GM19397 (cell line): Measurements from ENCODE around the gene SGCG.
"Not testable (repeated sequence)": the region's sequence is repeated elsewhere in the genome, so short reads cannot be mapped to it uniquely, and the experiment has no call there.

Experiments used
- ATAC-seq: cut with Tn5 transposase; IDR thresholded peaks from one replicate; pipeline ENCODE4 v1.9.1; 2021; ENCODE audit warnings: mild to moderate bottlenecking, moderate library complexity; ENCODE audit not compliant: unreplicated experiment

Gene SGCG, protein sequence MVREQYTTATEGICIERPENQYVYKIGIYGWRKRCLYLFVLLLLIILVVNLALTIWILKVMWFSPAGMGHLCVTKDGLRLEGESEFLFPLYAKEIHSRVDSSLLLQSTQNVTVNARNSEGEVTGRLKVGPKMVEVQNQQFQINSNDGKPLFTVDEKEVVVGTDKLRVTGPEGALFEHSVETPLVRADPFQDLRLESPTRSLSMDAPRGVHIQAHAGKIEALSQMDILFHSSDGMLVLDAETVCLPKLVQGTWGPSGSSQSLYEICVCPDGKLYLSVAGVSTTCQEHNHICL

DNA sequence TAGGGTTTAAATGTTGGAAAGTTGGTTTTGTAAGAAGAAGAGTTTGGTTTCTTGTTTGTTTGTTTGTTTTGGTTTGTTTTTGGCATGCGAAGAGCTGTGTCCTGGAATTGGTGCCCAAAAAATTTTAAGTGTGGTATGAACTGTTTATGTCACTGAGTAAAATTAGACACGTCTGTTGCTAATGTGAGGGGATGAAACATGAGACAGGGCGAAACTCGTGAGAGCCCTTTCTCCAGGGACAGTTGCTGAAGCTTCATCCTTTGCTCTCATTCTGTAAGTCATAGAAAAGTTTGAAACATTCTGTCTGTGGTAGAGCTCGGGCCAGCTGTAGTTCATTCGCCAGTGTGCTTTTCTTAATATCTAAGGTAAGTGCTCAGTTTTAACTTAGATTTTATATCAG is at the start of gene SGCG:
Gene SGCG, plus strand, starts transcription at position 269 of the 400 bp plus-strand sequence. CDS start 22,716 bp downstream, outside the sequence.
- ATAC-seq, result no peak

- ATAC-seq, result no peak
These were observed 46.2 kb upstream of the SGCG start for GRCh38 chr13:23134542-23134941.

DNA sequence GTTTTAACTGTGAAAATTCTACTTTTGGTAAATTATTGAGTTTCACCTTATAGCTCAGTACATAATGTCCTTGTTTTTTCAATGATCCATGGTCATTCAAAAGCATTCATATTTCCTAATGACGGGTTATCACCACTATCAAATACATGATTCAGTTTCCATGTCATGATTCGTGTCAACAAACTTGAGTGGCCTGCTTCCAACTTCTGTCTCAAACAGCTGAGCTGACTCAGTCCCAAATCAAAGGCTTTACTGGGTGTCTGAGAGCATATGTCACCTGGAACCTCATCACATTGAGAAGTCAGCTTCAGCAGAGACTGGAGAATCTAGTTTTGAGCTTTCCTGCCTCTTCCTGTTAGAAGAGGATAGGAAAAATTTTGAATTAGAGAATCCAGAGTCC is 40.3 kb upstream of the SGCG start:
- no peak for ATAC-seq

GRCh38 chr13:23141964-23142363 is 38.8 kb upstream of the SGCG start:
- ATAC-seq, result no peak

DNA sequence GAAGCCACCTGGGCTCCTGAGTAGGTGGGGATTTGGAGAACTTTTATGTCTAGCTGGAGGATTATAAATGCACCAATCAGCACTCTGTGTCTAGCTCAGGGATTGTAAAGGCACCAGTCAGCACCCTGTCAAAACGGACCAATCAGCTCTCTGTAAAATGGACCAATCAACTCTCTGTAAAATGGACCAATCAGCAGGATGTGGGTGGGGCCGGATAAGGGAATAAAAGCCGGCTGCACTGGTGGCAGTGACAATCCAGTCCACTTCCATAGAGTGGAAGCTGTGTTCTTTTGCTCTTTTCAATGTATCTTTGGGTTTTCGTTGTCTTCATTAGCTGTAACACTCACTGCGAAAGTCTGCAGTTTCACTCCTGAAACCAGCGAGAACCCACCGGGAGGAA is 38.2 kb upstream of the SGCG start:
- ATAC-seq, result not testable (repeated sequence)

GRCh38 chr13:23144431-23144830 is 36.3 kb upstream of the SGCG start:
- ATAC-seq, result no peak

DNA sequence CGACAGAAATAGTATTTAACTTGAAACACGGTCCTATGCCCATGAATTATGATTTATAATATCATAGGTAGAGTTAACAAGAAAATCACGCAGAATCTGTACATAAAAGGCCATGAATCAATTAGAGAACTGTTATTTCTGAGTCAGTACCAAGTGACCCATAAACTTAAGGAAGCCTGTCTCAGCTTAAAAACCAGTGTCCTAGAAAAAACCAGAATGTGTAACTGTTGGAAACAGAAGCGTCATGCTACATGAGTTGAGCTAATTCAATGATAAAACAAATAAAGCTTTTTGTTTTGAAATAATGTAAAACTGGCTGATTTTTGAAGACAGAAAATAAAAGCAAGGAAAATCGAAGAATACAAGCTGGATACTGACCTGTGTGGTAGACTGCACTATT is 34.8 kb upstream of the SGCG start:
- no peak for ATAC-seq

GRCh38 chr13:23146811-23147625 is 33.8 kb upstream of the SGCG start:
- ATAC-seq, result no peak

GRCh38 chr13:23147827-23148226 is 33.0 kb upstream of the SGCG start:
- no peak for ATAC-seq

- no peak for ATAC-seq
These were observed 23.0 kb upstream of the SGCG start for GRCh38 chr13:23157781-23158180.

GRCh38 chr13:23159205-23159759 is 21.5 kb upstream of the SGCG start:
- no peak for ATAC-seq

- ATAC-seq, result no peak
These were observed 20.8 kb upstream of the SGCG start for GRCh38 chr13:23159760-23160637.

DNA sequence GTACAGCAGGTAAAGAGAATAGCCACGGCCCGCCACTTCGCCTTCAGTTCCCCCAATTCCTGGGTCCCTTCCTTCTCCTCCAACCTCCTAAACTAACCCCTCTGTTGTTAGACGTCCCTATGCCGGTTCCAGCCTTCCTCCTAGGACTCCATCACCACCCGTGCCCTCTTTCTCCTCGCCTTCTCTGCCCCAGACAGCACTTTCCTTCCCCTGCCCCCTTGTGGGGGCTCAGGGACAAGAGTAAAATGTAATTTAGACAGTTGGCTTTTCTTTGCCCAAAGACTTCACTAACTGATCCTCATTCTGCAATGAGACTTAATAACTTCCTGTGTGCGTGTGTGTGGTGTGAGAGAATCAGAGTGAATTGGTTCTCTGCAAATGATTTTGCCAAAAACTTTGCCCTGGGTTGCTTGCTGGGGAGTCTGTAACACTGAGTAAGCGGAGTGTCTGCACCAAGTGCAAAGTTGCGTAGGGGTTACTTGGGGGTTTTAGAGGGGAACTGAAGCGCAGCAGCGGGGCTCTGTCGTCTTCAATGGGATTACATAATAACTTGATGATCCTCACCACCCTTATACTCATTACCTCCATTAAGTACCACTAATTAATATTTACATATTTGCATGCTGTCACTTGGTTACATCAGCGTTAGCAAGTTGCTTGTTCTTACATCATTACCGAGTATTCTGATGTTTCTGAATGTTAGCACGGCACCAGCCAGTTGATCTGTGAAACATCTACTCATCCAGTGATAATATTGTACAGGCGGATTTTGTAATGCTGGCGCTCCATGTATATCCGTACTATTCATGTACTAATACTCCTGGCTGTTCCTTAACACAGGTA is 19.9 kb upstream of the SGCG start:
- ATAC-seq, result no peak

DNA sequence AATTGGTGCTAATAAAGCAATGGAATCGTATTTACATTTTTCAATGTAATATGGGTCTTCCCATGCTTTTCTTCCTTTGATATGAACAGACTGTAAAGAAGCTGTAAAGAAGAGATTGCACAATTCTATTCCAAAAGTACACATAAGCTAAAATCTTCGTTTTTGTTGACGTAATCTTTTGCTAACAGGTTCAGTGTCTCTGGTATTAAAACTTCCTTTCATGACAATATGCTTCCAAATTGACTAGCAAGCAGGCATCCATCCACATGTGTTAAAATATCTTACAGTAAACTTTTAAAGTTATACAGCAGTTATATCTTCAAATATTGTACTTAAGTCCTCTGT is 19.3 kb upstream of the SGCG start:
- no peak for ATAC-seq

GRCh38 chr13:23175920-23176319 is 4.9 kb upstream of the SGCG start:
- ATAC-seq, result no peak

GRCh38 chr13:23182142-23182541 is 1.4 kb downstream of the SGCG start:
- no peak for ATAC-seq

DNA sequence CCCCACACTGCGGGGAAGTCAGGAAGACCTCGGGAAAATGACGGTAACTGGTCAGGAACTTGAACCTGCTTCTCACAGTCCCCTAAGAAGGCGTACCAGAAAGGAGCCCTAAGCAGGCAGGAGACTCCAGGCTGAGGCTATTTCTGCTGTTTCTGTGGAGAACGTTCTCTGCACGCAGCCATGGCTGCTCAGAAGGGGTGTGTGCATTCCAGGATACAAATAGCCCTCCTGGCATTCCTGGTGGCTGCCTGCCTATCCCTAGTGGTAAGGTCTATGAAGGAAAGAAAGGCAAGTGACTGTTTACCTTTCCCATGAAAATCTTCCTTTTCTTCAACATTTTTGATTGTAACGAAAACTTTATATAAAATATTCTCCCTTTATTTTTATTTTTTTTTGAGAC is 2.5 kb downstream of the SGCG start:
- ATAC-seq, result no peak

GRCh38 chr13:23185542-23185941 is 4.8 kb downstream of the SGCG start:
- ATAC-seq, result no peak

DNA sequence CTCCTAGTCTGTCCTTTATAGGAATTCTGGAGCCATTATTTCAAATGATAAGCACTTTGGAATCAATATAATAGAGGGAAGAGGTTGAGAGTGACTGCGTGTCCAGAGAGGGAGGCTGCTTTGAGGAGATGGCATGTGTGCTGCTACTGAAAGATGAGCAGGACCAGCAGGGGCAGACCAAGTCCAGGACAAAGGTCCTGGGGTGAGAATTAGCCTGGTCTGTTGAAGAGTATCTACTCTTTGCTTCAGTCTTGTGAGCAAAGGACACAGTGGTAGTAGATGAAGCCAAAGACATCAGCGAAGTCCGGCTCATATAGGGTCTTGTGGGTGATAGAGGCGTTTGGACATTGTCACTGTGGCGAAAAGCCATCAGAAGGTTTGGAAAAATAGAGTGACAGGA is 21.1 kb downstream of the SGCG start:
- ATAC-seq, result no peak

GRCh38 chr13:23202383-23202782 is 21.6 kb downstream of the SGCG start:
- no peak for ATAC-seq
